Neural cell (in vitro differentiated cells): ENCODE data around the gene LANCL2. TPM values are rescaled to one million over a fixed set of nuclear protein-coding genes. Genes with fewer than 3 reads are reported as not detected.

Experiments
- H2AFZ ChIP-seq: fragments of 200-600, 300-800 bp; sonication (generic), shearing (Covaris generic); 2 replicates; pipeline ENCODE4 v1.6.0; 2014; ENCODE audit warnings: low read depth, mild to moderate bottlenecking, antibody characterized with exemption, low read length, moderate library complexity
- H3F3A ChIP-seq: fragments of 200-600 bp; shearing (Covaris generic); 2 replicates; pipeline ENCODE4 v1.6.1; 2016; ENCODE audit warnings: mild to moderate bottlenecking, moderate library complexity, mixed read lengths, antibody characterized with exemption, low read length; ENCODE audit not compliant: insufficient read depth, poor library complexity, severe bottlenecking
- H3K27ac ChIP-seq: fragments of 200-600, 300-800 bp; sonication (generic), shearing (Covaris generic); 2 replicates; pipeline ENCODE4 v1.5.1; 2014; ENCODE audit warnings: mild to moderate bottlenecking, low read length, moderate library complexity
- H3K27me3 ChIP-seq: fragments of 300-800, 200-600 bp; sonication (generic), shearing (Covaris generic); 2 replicates; pipeline ENCODE4 v1.6.0; 2014; ENCODE audit warnings: mild to moderate bottlenecking, low read depth, low read length, moderate library complexity; ENCODE audit not compliant: insufficient read depth
- H3K36me3 ChIP-seq: fragments of 300-800, 200-600 bp; sonication (generic), shearing (Covaris generic); 2 replicates; pipeline ENCODE4 v1.5.1; 2014; ENCODE audit warnings: mild to moderate bottlenecking, antibody characterized with exemption, low read length, moderate library complexity; ENCODE audit not compliant: insufficient read depth
- H3K4me2 ChIP-seq: fragments of 300-800, 200-600 bp; sonication (generic), shearing (Covaris generic); 2 replicates; pipeline ENCODE4 v1.6.0; 2014; ENCODE audit warnings: mild to moderate bottlenecking, low read length
- H3K4me3 ChIP-seq: fragments of 300-800, 200-600 bp; sonication (generic), shearing (Covaris generic); 2 replicates; pipeline ENCODE4 v1.5.1; 2014; ENCODE audit warnings: mild to moderate bottlenecking, low read length, moderate library complexity
- H3K79me2 ChIP-seq: fragments of 200-600 bp; shearing (Covaris generic); replicated peaks from 2 replicates; pipeline ENCODE4 v1.6.0; 2014; ENCODE audit warnings: mild to moderate bottlenecking, low read length, moderate library complexity; ENCODE audit not compliant: insufficient read depth
- H3K9ac ChIP-seq: fragments of 300-800, 200-600 bp; sonication (generic), shearing (Covaris generic); 2 replicates; pipeline ENCODE4 v1.6.1; 2016; ENCODE audit warnings: mild to moderate bottlenecking, low read length, mixed read lengths
- H3K9me2 ChIP-seq: fragments of 200-600 bp; shearing (Covaris generic); 2 replicates; pipeline ENCODE4 v1.6.1; 2016; ENCODE audit warnings: mild to moderate bottlenecking, low read length, mixed read lengths; ENCODE audit not compliant: insufficient read depth
- H3K9me3 ChIP-seq: fragments of 200-600, 300-800 bp; sonication (generic), shearing (Covaris generic); 2 replicates; pipeline ENCODE4 v1.6.1; 2016; ENCODE audit warnings: mild to moderate bottlenecking, mixed run types, low read length, moderate library complexity, mixed read lengths
- H4K20me1 ChIP-seq: fragments of 200-600 bp; shearing (Covaris generic); 2 replicates; pipeline ENCODE4 v1.6.1; 2016; ENCODE audit warnings: mild to moderate bottlenecking, mixed run types; ENCODE audit not compliant: insufficient read depth
- CTCF ChIP-seq: fragments of 450-650 bp; IDR thresholded peaks from 2 replicates; pipeline ENCODE4 v1.5.1; 2014; ENCODE audit warnings: antibody characterized with exemption, mild to moderate bottlenecking, moderate library complexity; ENCODE audit not compliant: poor library complexity, severe bottlenecking
- EP300 ChIP-seq: fragments of 450-650 bp; conservative IDR thresholded peaks from 2 replicates; pipeline ENCODE4 v1.6.1; 2014; ENCODE audit warnings: antibody characterized with exemption, mild to moderate bottlenecking, moderate library complexity; ENCODE audit not compliant: poor library complexity, severe bottlenecking
- EZH2 ChIP-seq: fragments of 200-600, 300-800 bp; shearing (Covaris generic), sonication (generic); IDR thresholded peaks from 2 replicates; pipeline ENCODE4 v1.6.1; 2014; ENCODE audit warnings: antibody characterized with exemption, low read length, borderline replicate concordance, mild to moderate bottlenecking; ENCODE audit not compliant: insufficient read depth, poor library complexity, severe bottlenecking
- MXI1 ChIP-seq: fragments of 450-650 bp; conservative IDR thresholded peaks from 2 replicates; pipeline ENCODE4 v1.6.1; 2014; ENCODE audit warnings: antibody characterized with exemption, mild to moderate bottlenecking; ENCODE audit not compliant: poor library complexity, severe bottlenecking
- POLR2AphosphoS5 ChIP-seq: IDR thresholded peaks from 2 replicates; pipeline ENCODE4 v1.6.1; 2012
- RAD21 ChIP-seq: fragments of 450-650 bp; conservative IDR thresholded peaks from 2 replicates; pipeline ENCODE4 v1.6.1; 2014; ENCODE audit warnings: antibody characterized with exemption, mild to moderate bottlenecking, moderate library complexity
- SMC3 ChIP-seq: fragments of 450-650 bp; conservative IDR thresholded peaks from 2 replicates; pipeline ENCODE4 v1.6.1; 2014; ENCODE audit warnings: antibody characterized with exemption, mild to moderate bottlenecking, moderate library complexity; ENCODE audit not compliant: poor library complexity
- TAF1 ChIP-seq: IDR thresholded peaks from 2 replicates; pipeline ENCODE4 v1.6.1; 2012; ENCODE audit warnings: low read depth
- polyA plus RNA-seq: library from polyadenylated mRNA; depleted of rRNA; stranded (reverse); fragments of >200 nt; gene quantifications from 2 replicates; pipeline ENCODE4 v1.2.3, GENCODE V29; 2014

LANCL2 gene
- polyA plus RNA-seq, 1 donor from 2014 or later, result 51.2 TPM

DNA sequence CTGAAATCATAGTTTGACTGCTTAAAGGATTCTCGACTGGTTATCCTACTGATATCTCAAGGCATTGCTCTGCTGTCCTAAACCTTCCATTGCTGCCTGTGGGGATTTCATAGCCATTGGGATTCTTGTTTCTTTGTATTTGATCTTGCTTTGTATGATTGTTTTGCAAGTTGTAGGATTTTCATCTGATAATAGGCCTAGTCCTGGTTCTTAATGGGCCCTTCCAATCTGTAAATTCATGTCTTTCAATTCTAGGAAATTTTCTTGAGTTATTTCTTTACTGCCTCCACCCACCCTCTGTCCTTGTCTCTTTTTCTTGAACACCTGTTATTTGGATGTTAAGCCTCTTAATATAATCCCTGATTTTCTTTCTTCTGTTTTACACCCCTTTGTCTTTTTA, 72.2 kb downstream of the LANCL2 start:
- Histone ChIP-seq H3K9me3 (no peaks in the 10 kb centered on the region), H3K9ac (no peak overlapping the region), H3K27ac (no peak overlapping the region), H2AFZ (no peak overlapping the region), H3F3A (no peaks in the 10 kb centered on the region), H4K20me1 (no peaks in the 10 kb centered on the region), H3K4me2 (no peak overlapping the region), H3K27me3 (no peaks in the 10 kb centered on the region), H3K9me2 (no peaks in the 10 kb centered on the region), H3K4me3 (no peak overlapping the region), H3K79me2 (no peaks in the 10 kb centered on the region), H3K36me3 (no peaks in the 10 kb centered on the region)
- TF ChIP-seq POLR2AphosphoS5 (no peak), MXI1 (no peak)

- Histone ChIP-seq H3F3A (no peaks in the 10 kb centered on the region), H3K9ac (no peak overlapping the region), H3K79me2 (no peaks in the 10 kb centered on the region), H3K9me2 (no peaks in the 10 kb centered on the region), H3K36me3 (no peaks in the 10 kb centered on the region), H3K9me3 (no peaks in the 10 kb centered on the region), H3K4me3 (no peak overlapping the region), H3K4me2 (no peak overlapping the region), H3K27me3 (no peaks in the 10 kb centered on the region), H3K27ac (no peak overlapping the region), H4K20me1 (no peaks in the 10 kb centered on the region), H2AFZ (no peak overlapping the region)
- TF ChIP-seq EP300, result no peak
- no peak for TF ChIP-seq CTCF
- no peak for TF ChIP-seq SMC3
These were observed 73.1 kb downstream of the LANCL2 start for GRCh38 chr7:55438085-55438756.

- Histone ChIP-seq H3K4me2 (no peak overlapping the region), H2AFZ (no peak overlapping the region), H4K20me1 (no peaks in the 10 kb centered on the region), H3K4me3 (no peak overlapping the region), H3K9me2 (no peaks in the 10 kb centered on the region), H3K9ac (no peak overlapping the region), H3K9me3 (no peaks in the 10 kb centered on the region), H3K79me2 (no peaks in the 10 kb centered on the region), H3F3A (no peaks in the 10 kb centered on the region), H3K27me3 (no peaks in the 10 kb centered on the region), H3K36me3 (no peaks in the 10 kb centered on the region), H3K27ac (no peak overlapping the region)
- TF ChIP-seq POLR2AphosphoS5 (no peak), SMC3 (no peak), CTCF (no peak), TAF1 (no peak), RAD21 (no peak), EZH2 (no peak), EP300 (no peak)
These were observed 73.8 kb downstream of the LANCL2 start for GRCh38 chr7:55438757-55439525.
